Measurements from ENCODE around the gene RAD51B.

DNA sequence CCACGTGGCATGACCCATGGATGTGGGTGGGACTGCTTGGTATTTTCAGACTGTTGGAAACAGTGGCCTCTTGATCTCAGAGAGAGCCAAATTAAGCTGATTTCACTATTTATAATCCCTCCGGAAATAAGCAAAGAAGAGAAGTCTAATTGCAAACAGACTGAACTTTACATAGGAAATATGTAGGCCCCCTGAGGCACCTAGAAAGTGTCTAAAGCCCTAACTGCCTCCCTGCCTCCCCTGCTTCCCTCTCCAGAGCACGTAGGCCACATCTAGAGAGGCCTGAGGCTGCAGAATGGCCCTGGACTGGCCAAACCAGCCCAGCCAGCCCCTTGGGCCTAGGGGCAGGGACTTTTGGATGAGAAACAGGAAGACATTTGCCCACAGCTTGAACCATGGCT is 849.5 kb downstream of the RAD51B start:
- TF ChIP-seq, protein P1, sequence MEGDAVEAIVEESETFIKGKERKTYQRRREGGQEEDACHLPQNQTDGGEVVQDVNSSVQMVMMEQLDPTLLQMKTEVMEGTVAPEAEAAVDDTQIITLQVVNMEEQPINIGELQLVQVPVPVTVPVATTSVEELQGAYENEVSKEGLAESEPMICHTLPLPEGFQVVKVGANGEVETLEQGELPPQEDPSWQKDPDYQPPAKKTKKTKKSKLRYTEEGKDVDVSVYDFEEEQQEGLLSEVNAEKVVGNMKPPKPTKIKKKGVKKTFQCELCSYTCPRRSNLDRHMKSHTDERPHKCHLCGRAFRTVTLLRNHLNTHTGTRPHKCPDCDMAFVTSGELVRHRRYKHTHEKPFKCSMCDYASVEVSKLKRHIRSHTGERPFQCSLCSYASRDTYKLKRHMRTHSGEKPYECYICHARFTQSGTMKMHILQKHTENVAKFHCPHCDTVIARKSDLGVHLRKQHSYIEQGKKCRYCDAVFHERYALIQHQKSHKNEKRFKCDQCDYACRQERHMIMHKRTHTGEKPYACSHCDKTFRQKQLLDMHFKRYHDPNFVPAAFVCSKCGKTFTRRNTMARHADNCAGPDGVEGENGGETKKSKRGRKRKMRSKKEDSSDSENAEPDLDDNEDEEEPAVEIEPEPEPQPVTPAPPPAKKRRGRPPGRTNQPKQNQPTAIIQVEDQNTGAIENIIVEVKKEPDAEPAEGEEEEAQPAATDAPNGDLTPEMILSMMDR (conservative IDR thresholded peaks at IDR 0.05), result no peak
- peak; percentile 28; the same call in 1 of the 2 replicates for TF ChIP-seq ZFX (IDR thresholded peaks at IDR 0.05)

Data from C4-2B (cell line).